Activated T-helper 17 cell treated with anti-CD3 and anti-CD28 coated beads, Interleukin-2, amount 50 U/mL, for 72 hours (primary cell): Measurements from ENCODE around the gene CTU2. TPM values are rescaled to one million over a fixed set of nuclear protein-coding genes. Genes with fewer than 3 reads are reported as not detected.

Source experiments
- ATAC-seq: fragments of 150-1000 bp; cut with Tn5 transposase; replicated peaks from 2 replicates; pipeline ENCODE4 v1.10.0; 2021; ENCODE audit warnings: mild to moderate bottlenecking, moderate library complexity
- H3K27ac Mint-ChIP-seq: one replicate; pipeline ENCODE4 v1.8.0; 2022; ENCODE audit warnings: mixed read lengths
- H3K27me3 Mint-ChIP-seq: one replicate; pipeline ENCODE4 v1.8.0; 2022; ENCODE audit warnings: mixed read lengths
- H3K36me3 Mint-ChIP-seq: one replicate; pipeline ENCODE4 v1.8.0; 2022; ENCODE audit warnings: low read depth, mild to moderate bottlenecking, mixed read lengths
- H3K4me1 Mint-ChIP-seq: one replicate; pipeline ENCODE4 v1.8.0; 2022; ENCODE audit warnings: mixed read lengths
- H3K4me3 Mint-ChIP-seq: one replicate; pipeline ENCODE4 v1.8.0; 2022; ENCODE audit warnings: mild to moderate bottlenecking, mixed read lengths
- H3K9me3 Mint-ChIP-seq: one replicate; pipeline ENCODE4 v1.8.0; 2022; ENCODE audit warnings: mixed read lengths
- total RNA-seq, 2 donors: library from RNA; stranded (reverse); gene quantifications; one replicate each; pipeline ENCODE4 v1.2.3, GENCODE V29; 2022

CTU2 gene
- total RNA-seq, 2 donors from 2014 or later, result 19.8 to 31.8 TPM

DNA sequence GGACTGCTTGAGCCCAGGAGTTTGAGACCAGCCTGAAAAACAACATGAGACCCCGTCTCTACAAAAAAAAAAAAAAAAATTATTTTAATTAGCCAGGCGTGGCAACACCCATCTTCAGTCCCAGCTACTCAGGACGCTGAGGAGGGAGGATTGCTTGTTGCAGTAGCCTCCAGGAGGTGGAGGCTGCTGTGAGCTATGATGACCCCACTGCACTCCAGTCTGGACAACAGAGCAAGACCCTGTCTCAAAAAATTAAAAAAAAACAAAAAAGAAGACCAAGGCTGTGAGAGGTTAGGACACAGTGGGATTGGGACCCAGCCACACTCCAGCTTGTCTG is 18.7 kb upstream of the CTU2 start:
- no peak overlapping the region for H3K27ac Mint-ChIP-seq
- H3K27me3 Mint-ChIP-seq, result no peaks in the 10 kb centered on the region
- peaks cover 14% of the 10 kb centered on the region for H3K4me1 Mint-ChIP-seq
- H3K36me3 Mint-ChIP-seq, result no peaks in the 10 kb centered on the region
- H3K9me3 Mint-ChIP-seq, result no peaks in the 10 kb centered on the region
- no peak for ATAC-seq
- no peak overlapping the region for H3K4me3 Mint-ChIP-seq

DNA sequence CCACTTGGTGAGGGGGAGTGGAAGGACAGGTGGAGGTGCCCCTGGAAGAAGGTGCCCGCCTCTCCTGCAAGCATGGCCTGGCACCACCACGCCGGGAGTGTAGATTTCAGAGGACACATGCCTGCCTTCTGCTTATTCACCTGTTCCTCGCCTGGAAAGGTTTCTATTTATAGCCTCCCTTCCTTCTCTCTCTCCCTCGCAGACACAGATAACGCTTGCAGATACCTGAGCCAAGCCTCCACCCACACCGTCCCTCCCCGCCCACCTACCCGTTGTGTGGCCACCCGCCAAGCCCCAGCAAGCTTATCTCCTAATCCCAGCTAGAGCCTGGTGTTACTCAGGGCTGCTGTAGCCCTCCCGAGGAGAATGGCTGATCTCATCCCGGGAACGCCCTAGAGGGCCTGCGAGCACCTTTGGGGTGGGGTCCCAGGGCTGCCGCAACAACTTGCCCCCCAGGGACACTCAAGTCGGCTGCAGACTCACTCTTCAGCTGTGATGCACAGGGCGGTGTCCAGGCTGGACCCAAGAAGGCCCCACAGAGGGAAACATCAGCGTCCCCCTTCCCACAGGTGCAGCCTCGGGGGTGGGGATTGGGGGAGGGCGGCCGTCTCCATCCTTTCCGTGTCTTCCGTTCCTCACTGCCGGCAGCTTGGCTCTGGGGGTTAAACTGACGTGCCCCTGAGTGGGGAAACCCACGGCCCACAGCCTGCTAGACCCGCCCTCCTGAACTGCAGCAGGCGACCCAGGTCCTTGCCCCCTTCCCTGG is 18.1 kb upstream of the CTU2 start:
- no peak overlapping the region for H3K27ac Mint-ChIP-seq
- H3K36me3 Mint-ChIP-seq, result no peaks in the 10 kb centered on the region
- ATAC-seq, result no peak
- H3K4me1 Mint-ChIP-seq, result peaks cover 14% of the 10 kb centered on the region
- H3K27me3 Mint-ChIP-seq, result no peaks in the 10 kb centered on the region
- no peaks in the 10 kb centered on the region for H3K9me3 Mint-ChIP-seq
- H3K4me3 Mint-ChIP-seq, result no peak overlapping the region

- peak overlapping the region; percentile 11 for H3K27ac Mint-ChIP-seq
- no peaks in the 10 kb centered on the region for H3K27me3 Mint-ChIP-seq
- H3K9me3 Mint-ChIP-seq, result no peaks in the 10 kb centered on the region
- peaks cover 7% of the 10 kb centered on the region for H3K4me1 Mint-ChIP-seq
- no peaks in the 10 kb centered on the region for H3K36me3 Mint-ChIP-seq
- H3K4me3 Mint-ChIP-seq, result peak overlapping the region; percentile 43
- no peak for ATAC-seq
Observed at GRCh38 chr16:88690341-88691128, 15.8 kb upstream of the CTU2 start.

GRCh38 chr16:88691129-88691813 is 15.0 kb upstream of the CTU2 start:
- ATAC-seq, result no peak
- no peaks in the 10 kb centered on the region for H3K36me3 Mint-ChIP-seq
- H3K27me3 Mint-ChIP-seq, result no peaks in the 10 kb centered on the region
- H3K4me1 Mint-ChIP-seq, result peaks cover 7% of the 10 kb centered on the region
- no peaks in the 10 kb centered on the region for H3K9me3 Mint-ChIP-seq
- H3K27ac Mint-ChIP-seq, result peak overlapping the region; percentile 11
- peak overlapping the region; percentile 43 for H3K4me3 Mint-ChIP-seq

DNA sequence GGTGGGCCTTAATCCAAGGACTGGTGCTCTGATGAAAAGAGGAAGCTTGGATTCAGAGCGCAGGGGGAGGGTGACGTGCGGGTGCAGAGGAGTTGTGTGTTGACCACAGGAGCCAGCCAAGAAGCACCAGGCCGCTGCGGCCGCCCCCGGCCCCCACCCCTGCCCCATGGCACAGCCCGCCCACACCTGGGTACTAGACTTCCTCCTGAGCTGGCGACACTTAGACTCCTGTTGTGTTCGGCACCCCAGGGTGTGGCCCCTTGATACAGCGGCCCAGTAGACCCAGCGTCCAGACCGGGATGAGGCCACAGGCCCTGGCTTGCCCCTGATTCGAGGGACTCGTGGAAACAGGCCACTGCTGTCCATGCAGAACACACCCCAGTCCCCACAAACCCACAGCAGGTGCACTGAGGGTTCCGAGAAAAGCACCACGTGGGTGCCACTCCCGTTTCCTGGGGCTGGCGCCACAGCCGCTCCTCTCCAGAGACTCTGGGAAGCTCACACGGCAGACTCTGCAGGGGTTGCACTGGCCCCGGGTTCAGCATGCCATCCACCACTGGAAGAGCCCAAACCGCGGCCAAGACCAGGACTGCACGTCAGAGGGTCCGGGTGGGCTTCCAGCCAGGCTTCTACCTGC is 14.3 kb upstream of the CTU2 start:
- H3K4me1 Mint-ChIP-seq, result peaks cover 7% of the 10 kb centered on the region
- H3K36me3 Mint-ChIP-seq, result no peaks in the 10 kb centered on the region
- H3K4me3 Mint-ChIP-seq, result peak overlapping the region; percentile 43
- H3K9me3 Mint-ChIP-seq, result no peaks in the 10 kb centered on the region
- ATAC-seq, result peak; percentile 61
- H3K27me3 Mint-ChIP-seq, result no peaks in the 10 kb centered on the region
- H3K27ac Mint-ChIP-seq, result no peak overlapping the region

DNA sequence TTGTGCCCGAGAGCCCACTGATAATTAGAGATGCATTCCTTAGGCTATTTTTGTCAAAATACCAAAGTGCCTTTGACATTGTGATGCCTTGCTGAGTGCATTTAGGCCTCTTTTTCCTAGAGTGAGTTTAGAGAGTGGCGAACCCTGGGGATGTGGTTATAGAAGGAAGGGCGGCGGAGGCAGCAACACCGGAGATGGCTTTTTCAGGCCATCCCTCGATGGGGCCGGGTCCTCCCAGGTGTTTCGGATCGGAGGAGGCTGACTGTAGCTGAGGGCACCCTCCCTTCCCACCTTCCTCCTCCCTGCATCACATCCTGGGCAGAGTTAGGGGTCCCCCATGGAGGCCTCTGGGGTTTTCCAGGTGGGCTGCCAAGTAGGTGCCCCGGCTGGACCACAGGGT is 13.4 kb upstream of the CTU2 start:
- H3K4me3 Mint-ChIP-seq, result peak overlapping the region; percentile 43

GRCh38 chr16:88693420-88694177 is 12.7 kb upstream of the CTU2 start:
- Mint-ChIP-seq H3K4me1 (peaks cover 7% of the 10 kb centered on the region), H3K4me3 (no peak overlapping the region), H3K27me3 (no peaks in the 10 kb centered on the region), H3K9me3 (no peaks in the 10 kb centered on the region), H3K27ac (no peak overlapping the region), H3K36me3 (peaks cover 15% of the 10 kb centered on the region)
- no peak for ATAC-seq

More for the DNA sequence above, 13.4 kb upstream of the CTU2 start:
- H3K9me3 Mint-ChIP-seq, result no peaks in the 10 kb centered on the region
- ATAC-seq, result peak; percentile 34
- H3K27me3 Mint-ChIP-seq, result no peaks in the 10 kb centered on the region
- H3K4me1 Mint-ChIP-seq, result peaks cover 7% of the 10 kb centered on the region
- H3K36me3 Mint-ChIP-seq, result peaks cover 8% of the 10 kb centered on the region
- peak overlapping the region; percentile 57 for H3K27ac Mint-ChIP-seq

DNA sequence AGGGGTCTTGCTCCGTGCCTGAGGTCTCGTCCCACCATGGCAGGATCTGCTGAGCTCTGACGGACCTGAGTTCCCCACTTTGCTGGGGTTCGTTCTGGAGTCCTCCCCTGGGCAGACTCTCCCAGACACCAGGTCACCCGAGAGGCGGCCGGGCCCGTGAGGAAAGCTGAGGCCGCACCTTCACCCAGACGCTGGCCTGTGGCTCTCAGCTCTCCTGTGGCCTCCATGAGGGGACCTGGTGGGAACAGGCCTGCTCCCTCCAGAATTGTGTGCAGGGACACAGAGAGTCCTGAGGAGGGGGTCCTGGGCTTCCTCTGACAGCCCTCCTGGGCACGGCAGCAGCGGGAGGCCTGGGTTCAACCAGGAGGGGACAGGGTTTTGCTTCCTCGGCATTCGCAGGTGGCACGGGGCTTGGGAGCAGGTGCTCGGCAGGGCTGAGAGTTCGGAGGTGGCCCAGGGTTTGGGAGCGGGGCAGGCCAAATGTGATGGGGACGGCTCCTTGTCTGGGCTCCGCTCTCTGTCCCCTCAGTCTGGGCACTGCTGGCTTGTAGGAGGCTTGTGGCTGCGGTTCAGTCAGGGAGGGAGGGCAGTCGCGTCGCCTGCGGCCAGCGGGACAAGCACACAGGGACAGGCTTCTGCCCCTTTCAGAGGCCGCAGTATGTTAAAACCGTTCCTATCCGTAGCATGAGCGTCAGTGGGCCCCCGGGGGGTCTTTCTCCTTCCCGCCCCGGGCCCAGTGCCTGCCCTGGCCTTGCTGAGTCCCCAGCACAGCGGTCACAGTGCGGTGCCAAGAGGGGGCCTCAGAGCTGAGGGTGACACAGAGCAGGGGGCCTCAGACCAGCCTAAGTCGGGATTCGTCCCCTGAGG is 11.8 kb upstream of the CTU2 start:
- Mint-ChIP-seq H3K27me3 (no peaks in the 10 kb centered on the region), H3K27ac (peak overlapping the region; percentile 43), H3K36me3 (peaks cover 15% of the 10 kb centered on the region), H3K4me3 (no peak overlapping the region), H3K4me1 (peaks cover 7% of the 10 kb centered on the region), H3K9me3 (no peaks in the 10 kb centered on the region)
- ATAC-seq, result no peak

GRCh38 chr16:88695218-88695617 is 11.1 kb upstream of the CTU2 start:
- H3K4me1 Mint-ChIP-seq, result peaks cover 7% of the 10 kb centered on the region
- no peak overlapping the region for H3K27ac Mint-ChIP-seq
- no peak overlapping the region for H3K4me3 Mint-ChIP-seq
- H3K9me3 Mint-ChIP-seq, result no peaks in the 10 kb centered on the region
- no peaks in the 10 kb centered on the region for H3K27me3 Mint-ChIP-seq
- H3K36me3 Mint-ChIP-seq, result peaks cover 23% of the 10 kb centered on the region
- ATAC-seq, result no peak

GRCh38 chr16:88695753-88696152 is 10.6 kb upstream of the CTU2 start:
- no peak for ATAC-seq
- H3K4me1 Mint-ChIP-seq, result peaks cover 2% of the 10 kb centered on the region
- no peak overlapping the region for H3K27ac Mint-ChIP-seq
- H3K4me3 Mint-ChIP-seq, result no peak overlapping the region
- H3K9me3 Mint-ChIP-seq, result no peaks in the 10 kb centered on the region
- H3K27me3 Mint-ChIP-seq, result no peaks in the 10 kb centered on the region
- H3K36me3 Mint-ChIP-seq, result peaks cover 28% of the 10 kb centered on the region

DNA sequence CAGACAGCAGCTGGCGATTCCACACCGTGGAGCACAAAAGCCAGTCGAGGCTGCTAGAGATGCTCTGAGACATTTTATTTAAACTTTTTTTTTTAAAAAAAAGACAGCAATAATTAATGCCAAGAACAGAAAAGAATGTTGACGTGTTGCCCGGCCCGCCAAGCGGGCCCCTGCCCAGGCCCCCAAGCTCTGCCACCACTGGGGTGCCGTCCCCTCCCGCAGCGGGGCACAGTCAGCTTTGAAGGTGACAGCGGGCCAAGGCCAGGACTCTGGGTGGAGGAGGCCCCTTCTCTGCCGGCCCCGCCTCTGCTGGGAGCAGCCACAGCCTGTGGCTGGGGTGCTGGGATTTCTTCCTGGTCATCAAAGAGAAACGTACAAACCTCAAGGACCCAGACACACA is 9.9 kb upstream of the CTU2 start:
- Mint-ChIP-seq H3K36me3 (peaks cover 35% of the 10 kb centered on the region), H3K27ac (no peak overlapping the region), H3K4me1 (no peaks in the 10 kb centered on the region), H3K9me3 (no peaks in the 10 kb centered on the region), H3K27me3 (no peaks in the 10 kb centered on the region), H3K4me3 (no peak overlapping the region)
- no peak for ATAC-seq

DNA sequence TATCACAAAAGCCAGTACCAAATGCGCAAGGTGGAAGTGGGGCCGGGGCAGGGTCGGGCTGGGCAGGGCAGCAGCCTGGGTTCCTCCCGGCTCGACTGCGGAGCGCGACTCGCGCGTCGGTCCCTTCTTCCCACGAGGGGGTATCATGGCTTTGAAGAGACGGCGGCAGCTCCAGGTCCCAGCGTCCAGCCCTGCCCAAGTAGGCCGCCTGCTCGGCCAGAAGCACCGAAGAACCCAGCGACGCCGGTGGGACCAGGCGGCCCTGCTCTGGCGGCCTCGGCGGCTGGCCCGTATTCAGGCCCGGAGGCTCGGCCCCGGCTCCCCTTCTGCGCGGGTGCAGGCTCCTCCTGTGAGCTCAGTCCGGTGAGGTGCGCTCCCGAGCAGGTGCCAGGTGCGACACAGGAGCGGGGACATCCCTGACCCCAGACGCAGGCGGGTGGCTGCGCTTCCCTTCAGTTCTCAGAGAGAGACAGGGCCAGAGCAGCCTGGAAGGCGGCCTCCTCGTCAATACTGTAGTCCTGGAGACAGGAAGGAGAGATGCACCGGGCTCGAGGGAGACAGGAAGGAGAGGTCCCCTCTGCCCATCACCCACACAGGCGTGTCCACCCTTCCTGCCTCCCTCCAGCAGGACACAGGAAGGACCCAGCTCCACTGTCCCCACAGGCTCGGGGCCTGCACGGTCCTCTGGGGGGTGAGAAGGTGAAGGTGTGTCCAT is 9.0 kb upstream of the CTU2 start:
- Mint-ChIP-seq H3K27me3 (no peaks in the 10 kb centered on the region), H3K4me3 (no peak overlapping the region), H3K36me3 (peaks cover 43% of the 10 kb centered on the region), H3K4me1 (no peaks in the 10 kb centered on the region), H3K27ac (no peak overlapping the region), H3K9me3 (no peaks in the 10 kb centered on the region)
- no peak for ATAC-seq
